ENCODE measurements around the gene SRBD1. TPM values are rescaled to one million over a fixed set of nuclear protein-coding genes. Genes with fewer than 3 reads are reported as not detected.

Gene SRBD1
- total RNA-seq, 4 donors from 2014 or later: 9.0 to 22.0 (median 13.0) TPM

GRCh38 chr2:45439788-45440773, 171.0 kb downstream of the SRBD1 start:
- no peaks in the 10 kb centered on the region for H3K9me3 ChIP-seq
- H3K4me1 ChIP-seq: no peaks in the 10 kb centered on the region

GRCh38 chr2:45438872-45439665, 172.0 kb downstream of the SRBD1 start:
- Histone ChIP-seq H3K4me3 (no peak overlapping the region), H3K36me3 (no peaks in the 10 kb centered on the region), H3K27me3 (no peaks in the 10 kb centered on the region), H3K9me3 (no peaks in the 10 kb centered on the region), H3K27ac (replicated peaks in 1 of 4) (no peak overlapping the region), H3K4me1 (no peaks in the 10 kb centered on the region)
- WGBS: 95% methylated on average over 3 of the region's 3 CpGs
- TF ChIP-seq EP300 (IDR thresholded peaks at IDR 0.05) (no peak), POLR2AphosphoS5 (IDR thresholded peaks at IDR 0.05) (no peak), POLR2A (IDR thresholded peaks at IDR 0.05; ENCODE audit: low read depth) (no peak), CTCF (IDR thresholded peaks at IDR 0.05) (no peak)
- intact Hi-C loops (cut with DNase I): no loop called here
- no peak for DNase-seq (ENCODE audit: extremely low spot score)

More at GRCh38 chr2:45439788-45440773, 171.0 kb downstream of the SRBD1 start:
- no peak for TF ChIP-seq EP300 (IDR thresholded peaks at IDR 0.05)
- TF ChIP-seq POLR2AphosphoS5 (IDR thresholded peaks at IDR 0.05): no peak
- TF ChIP-seq POLR2A (IDR thresholded peaks at IDR 0.05; ENCODE audit: low read depth): no peak
- no peak for TF ChIP-seq CTCF (IDR thresholded peaks at IDR 0.05)
- Histone ChIP-seq H3K27me3 (no peaks in the 10 kb centered on the region), H3K27ac (replicated peaks in 1 of 4) (no peak overlapping the region), H3K4me3 (no peak overlapping the region), H3K36me3 (no peaks in the 10 kb centered on the region)
- DNase-seq (ENCODE audit: extremely low spot score): no peak
- intact Hi-C loops (cut with DNase I): no loop called here
- 92% methylated on average over 6 of the region's 6 CpGs for WGBS

GRCh38 chr2:45436456-45436855, 174.6 kb downstream of the SRBD1 start:
- Histone ChIP-seq H3K4me3 (no peak overlapping the region), H3K4me1 (no peaks in the 10 kb centered on the region), H3K9me3 (no peaks in the 10 kb centered on the region), H3K27me3 (no peaks in the 10 kb centered on the region), H3K36me3 (no peaks in the 10 kb centered on the region), H3K27ac (replicated peaks in 1 of 4) (no peak overlapping the region)
- TF ChIP-seq POLR2A (IDR thresholded peaks at IDR 0.05; ENCODE audit: low read depth) (no peak), POLR2AphosphoS5 (IDR thresholded peaks at IDR 0.05) (no peak), EP300 (IDR thresholded peaks at IDR 0.05) (no peak)
- 93% methylated on average over 2 of the region's 2 CpGs for WGBS
- intact Hi-C loops (cut with DNase I): no loop called here
- no peak for DNase-seq (ENCODE audit: extremely low spot score)

GRCh38 chr2:45435316-45435715, 175.8 kb downstream of the SRBD1 start:
- DNase-seq (ENCODE audit: extremely low spot score): no peak
- Histone ChIP-seq H3K9me3 (no peaks in the 10 kb centered on the region), H3K4me1 (no peaks in the 10 kb centered on the region), H3K4me3 (no peak overlapping the region), H3K36me3 (no peaks in the 10 kb centered on the region), H3K27me3 (no peaks in the 10 kb centered on the region), H3K27ac (replicated peaks in 1 of 4) (no peak overlapping the region)
- WGBS: 67% methylated on average over 3 of the region's 3 CpGs
- TF ChIP-seq POLR2AphosphoS5 (IDR thresholded peaks at IDR 0.05): no peak
- TF ChIP-seq CTCF (IDR thresholded peaks at IDR 0.05): no peak
- TF ChIP-seq POLR2A (IDR thresholded peaks at IDR 0.05; ENCODE audit: low read depth): no peak
- no peak for TF ChIP-seq EP300 (IDR thresholded peaks at IDR 0.05)
- intact Hi-C loops (cut with DNase I): no loop called here

GRCh38 chr2:45433363-45433762, 177.7 kb downstream of the SRBD1 start:
- no peaks in the 10 kb centered on the region for H3K36me3 ChIP-seq
- no peak for TF ChIP-seq POLR2A (IDR thresholded peaks at IDR 0.05; ENCODE audit: low read depth)
- no peak for TF ChIP-seq CTCF (IDR thresholded peaks at IDR 0.05)
- TF ChIP-seq POLR2AphosphoS5 (IDR thresholded peaks at IDR 0.05): no peak
- H3K9me3 ChIP-seq: no peaks in the 10 kb centered on the region
- H3K27ac ChIP-seq (replicated peaks in 1 of 4): no peak overlapping the region
- no peaks in the 10 kb centered on the region for H3K4me1 ChIP-seq
- no peaks in the 10 kb centered on the region for H3K27me3 ChIP-seq
- intact Hi-C loops (cut with DNase I): no loop called here
- 64% methylated on average over 4 of the region's 4 CpGs for WGBS
- H3K4me3 ChIP-seq: no peak overlapping the region
- DNase-seq (ENCODE audit: extremely low spot score): no peak

All from esophagus muscularis mucosa (tissue), 4 donors.